Activated CD8-positive, alpha-beta memory T cell treated with anti-CD3 and anti-CD28 coated beads for 4 hours (primary cell): ENCODE results near the gene ILKAP.

ENCODE experiments used
- DNase-seq, 2 donors: peaks; one replicate each; pipeline ENCODE4 v3.0.0-alpha.2; 2020; ENCODE audit warnings: low read depth in 2 of 2

ILKAP gene

GRCh38 chr2:238166391-238167343 lies 36.8 kb downstream of the ILKAP start:
- DNase-seq, result no peak

DNA sequence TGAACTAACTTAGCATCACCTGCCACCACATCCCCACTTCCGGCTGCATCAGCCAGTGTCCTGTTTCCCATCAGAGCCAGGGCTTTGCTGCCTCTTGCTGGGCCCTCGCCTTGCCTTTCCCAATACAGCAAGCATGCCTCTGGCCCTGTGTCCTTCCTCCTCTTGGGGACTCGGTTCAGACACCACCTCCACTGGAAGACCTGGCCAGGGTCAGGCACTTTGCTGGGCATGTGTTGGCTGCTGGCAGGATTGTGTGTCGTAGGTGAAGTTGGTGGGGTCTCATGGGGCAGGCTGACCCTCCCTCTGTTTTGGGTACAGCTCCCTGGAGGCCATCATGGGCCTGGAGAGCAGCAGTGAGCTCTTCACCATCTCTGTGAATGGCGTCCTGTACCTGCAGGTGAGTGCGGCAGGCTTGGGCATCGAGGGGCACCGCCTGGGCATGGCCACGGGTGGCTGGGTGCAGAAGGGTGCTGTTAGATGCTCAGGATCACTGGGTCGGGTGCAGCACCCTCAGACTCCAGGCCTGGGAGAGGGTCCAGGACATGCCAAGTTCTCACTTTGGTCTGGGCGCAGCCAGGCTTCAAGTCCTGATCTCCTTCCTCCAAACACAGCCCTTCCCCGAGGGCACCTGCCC lies 38.1 kb downstream of the ILKAP start:
- no peak for DNase-seq

- no peak for DNase-seq
Observed at GRCh38 chr2:238164906-238165287, 38.6 kb downstream of the ILKAP start.

DNA sequence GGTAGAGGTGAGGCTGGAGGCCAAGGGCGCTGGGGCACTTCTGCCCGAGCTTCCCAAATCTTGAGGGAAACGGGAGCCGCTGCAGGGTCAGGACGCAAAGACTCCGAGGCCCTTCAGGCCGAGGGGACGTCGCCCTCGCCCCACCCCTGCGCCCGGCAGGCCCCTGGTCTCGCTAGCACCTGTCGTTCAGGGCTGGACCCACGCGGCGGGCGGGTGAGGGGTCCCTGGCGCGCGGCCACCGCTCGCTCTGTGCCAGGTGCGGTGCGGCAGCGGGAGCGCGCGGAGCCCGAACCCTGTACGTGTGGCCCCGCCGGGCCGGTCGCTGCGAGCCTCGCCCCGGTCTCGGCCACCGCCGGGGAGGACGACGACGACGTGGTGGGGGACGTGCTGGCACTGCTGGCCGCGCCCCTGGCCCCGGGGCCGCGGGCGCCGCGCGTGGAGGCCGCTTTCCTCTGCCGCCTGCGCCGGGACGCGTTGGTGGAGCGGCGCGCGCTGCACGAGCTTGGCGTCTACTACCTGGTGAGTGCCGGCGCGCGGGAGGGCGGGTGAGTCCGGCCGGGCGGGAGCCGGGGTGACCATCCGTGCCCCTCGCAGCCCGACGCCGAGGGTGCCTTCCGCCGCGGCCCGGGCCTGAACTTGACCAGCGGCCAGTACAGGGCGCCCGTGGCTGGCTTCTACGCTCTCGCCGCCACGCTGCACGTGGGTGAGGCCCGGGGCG lies 39.9 kb downstream of the ILKAP start:
- DNase-seq, result no peak

GRCh38 chr2:238162846-238163441 lies 40.6 kb downstream of the ILKAP start:
- no peak for DNase-seq

DNA sequence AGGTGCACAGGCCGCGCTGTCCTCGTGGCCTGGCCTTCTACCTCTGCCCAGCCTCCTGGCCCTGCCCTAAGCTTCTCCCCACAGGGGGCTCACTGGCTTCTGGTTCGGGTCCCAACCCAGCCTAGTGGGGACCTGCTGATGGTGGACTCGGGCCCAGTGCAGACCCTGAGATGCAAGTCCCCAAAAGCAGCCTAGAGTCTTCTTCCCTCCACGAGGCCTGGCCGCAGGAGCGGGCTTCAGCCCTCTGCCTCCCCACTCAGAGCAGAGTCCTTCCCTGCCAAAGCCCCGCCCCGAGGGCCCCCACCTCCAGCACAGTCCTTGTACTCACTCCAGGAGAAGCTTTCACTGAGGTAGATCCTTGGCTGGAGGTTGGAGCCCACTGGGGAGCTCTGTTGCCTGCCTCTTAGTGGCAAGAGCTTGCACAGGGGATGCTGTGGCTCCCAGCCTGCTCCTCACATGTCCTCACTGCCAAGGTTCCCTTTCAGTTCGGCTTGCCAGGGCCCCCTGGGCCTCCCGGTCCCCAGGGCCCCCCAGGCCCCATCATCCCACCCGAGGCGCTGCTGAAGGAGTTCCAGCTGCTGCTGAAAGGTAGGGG lies 41.1 kb downstream of the ILKAP start:
- no peak for DNase-seq

DNA sequence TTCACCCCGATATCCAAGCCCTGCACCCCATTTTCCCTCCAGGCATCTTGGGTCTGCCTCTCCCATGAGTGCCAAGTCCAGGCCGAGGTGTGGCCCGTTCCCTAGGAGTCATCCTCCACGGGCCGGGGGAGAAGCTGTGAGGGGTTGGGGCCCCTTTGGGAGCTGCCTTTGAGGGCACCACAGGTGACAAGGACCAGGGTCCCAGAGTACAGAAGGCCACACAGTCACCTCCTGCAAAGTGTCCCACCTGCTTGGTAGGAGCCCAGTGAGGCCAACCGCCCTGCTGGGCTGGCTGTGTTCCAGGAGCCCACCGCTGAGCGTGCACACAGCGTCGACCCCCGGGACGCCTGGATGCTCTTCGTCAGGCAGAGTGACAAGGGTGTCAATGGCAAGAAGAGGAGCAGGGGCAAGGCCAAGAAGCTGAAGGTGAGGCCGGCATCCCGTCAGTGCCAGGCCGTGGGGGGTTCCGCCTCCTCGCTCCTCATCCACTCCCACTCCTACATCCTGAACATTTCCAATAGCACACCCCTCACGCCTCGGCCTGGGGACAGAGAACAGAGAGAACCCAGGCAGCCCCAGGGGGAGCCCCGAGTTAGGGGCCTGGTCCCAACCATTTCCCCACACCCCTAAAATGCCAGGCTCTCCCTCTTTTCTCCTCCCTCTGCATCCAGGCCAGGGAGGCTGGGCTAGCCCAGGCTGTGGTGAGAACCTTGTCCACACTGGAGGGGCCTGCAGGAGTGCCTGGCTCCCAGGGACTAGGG lies 42.0 kb downstream of the ILKAP start:
- DNase-seq, result no peak

DNA sequence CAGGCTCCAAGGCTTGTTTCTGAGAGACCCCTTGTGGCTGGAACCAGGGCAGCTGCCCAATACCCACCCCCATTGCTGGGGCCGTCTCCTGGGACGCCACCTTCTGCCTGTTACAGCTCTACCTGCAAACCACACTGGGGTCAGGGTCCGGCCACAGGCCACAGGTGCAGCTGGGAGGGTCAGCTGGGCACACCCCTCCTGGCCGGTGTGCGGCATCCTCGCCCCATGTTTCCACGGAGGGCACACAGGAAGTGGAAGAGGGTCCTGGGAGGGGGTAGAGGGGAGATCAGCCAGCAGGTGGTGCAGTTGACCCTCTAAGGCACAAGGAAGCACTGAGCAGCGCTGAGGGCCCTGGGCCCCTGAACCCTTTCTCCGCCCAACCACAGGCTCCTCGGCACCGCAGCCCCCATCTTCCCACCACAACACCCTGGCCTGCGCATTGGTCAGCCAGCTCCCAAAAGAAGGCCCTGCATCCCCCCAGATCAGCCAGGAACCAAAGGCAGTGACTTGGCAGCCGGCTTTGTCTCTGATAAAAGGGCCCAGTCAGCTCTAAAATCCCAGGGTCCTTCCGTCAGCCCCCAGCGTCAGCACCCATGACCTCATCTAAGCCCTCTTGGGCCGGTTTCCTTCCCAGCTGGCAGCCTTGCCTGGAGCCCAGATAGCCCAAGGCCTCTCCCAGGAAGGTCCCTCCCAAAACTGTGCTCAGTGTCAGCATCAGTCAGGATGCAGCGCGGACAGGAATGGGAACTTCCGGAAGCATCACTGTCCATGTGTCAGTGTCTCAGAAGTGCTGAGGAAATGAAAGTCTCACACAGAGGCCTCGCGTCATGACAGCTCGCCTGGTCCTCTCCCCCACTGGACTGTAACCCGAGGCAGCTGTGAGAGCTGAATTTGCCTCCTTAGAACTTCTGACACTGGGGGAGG lies 43.0 kb downstream of the ILKAP start:
- no peak for DNase-seq

DNA sequence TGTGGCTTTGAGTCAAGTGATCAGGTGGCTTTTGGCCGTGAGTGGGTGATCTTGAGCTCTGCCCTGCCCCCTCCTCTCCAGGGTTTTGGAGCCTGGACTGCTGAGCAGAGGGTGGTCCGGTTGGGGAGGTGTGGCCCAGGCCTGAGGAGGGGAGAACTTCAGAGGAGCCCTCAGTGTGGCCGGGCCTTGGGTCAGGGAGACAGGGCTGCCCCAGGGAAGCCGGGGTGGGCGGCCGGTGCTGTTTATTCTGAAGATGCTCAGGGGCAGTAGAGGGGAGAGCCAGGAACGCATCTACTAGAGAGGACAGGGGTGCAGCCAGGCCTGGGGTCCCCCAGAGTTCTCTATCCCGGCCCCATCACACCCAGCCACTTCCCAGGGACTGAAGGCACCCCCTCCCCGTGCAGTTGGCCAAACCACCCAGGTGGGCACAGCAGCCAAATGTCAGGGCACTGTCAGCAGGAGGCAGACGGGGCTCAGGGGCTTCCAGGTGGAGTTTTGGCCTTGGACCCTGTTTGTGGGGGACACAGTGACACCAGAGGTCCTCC lies 43.8 kb downstream of the ILKAP start:
- DNase-seq, result no peak

DNA sequence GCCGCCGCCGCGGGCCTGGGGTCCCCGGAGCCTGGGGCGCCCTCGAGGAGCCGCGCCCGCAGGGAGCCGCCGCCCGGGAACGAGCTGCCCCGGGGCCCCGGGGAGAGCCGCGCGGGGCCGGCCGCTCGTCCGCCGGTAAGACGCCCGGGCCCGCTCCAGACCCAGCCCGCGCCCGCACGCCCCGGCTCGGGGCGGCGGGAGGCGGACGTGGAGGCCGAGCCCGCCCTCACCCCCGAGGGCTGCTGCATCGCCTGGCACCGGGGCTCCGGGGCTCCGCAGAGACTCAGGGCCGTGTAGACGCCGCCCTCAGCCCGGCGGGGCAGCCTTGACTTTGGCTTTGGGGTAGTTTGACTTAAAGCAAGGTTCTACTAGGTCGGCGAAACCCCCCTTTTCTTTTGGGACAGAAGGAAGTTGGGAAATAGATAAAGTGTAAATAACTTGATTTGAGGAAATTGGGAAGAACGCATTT lies 44.4 kb downstream of the ILKAP start:
- no peak for DNase-seq

- peak in 1 of 2 donors; percentile 14 for DNase-seq
Observed at GRCh38 chr2:238158509-238159070, 44.9 kb downstream of the ILKAP start, which contains the start of gene ERFE. Gene ERFE (plus strand): TSS chr2:238158970. CDS start chr2:238159008, 38 bp downstream.

DNA sequence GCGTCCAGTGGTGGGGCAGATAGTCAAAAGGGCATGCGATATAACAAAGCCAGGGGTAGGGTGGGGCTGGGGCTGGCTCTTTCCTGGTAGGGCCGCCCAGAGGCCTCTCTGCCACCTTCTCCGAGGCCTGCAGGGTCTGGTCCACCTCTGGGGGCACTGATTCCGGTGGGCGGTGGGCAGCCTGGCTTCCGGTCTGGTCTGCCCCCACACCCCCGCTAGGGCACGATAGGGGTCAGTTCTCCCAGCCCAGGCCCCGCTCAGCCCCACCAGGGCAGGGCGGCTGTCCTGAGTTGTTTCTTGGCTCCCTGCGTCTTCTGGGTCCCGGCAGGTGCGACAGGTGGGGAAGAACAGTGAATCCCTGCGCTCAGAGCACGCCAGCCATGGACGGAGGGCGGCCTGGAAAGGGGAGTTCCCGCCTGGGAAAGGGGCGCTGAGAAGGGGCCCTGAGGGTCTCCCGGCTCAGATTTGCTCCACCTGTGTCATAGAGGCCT lies 45.4 kb downstream of the ILKAP start:
- DNase-seq, result no peak

GRCh38 chr2:238157506-238158017 lies 45.9 kb downstream of the ILKAP start:
- DNase-seq, result no peak

DNA sequence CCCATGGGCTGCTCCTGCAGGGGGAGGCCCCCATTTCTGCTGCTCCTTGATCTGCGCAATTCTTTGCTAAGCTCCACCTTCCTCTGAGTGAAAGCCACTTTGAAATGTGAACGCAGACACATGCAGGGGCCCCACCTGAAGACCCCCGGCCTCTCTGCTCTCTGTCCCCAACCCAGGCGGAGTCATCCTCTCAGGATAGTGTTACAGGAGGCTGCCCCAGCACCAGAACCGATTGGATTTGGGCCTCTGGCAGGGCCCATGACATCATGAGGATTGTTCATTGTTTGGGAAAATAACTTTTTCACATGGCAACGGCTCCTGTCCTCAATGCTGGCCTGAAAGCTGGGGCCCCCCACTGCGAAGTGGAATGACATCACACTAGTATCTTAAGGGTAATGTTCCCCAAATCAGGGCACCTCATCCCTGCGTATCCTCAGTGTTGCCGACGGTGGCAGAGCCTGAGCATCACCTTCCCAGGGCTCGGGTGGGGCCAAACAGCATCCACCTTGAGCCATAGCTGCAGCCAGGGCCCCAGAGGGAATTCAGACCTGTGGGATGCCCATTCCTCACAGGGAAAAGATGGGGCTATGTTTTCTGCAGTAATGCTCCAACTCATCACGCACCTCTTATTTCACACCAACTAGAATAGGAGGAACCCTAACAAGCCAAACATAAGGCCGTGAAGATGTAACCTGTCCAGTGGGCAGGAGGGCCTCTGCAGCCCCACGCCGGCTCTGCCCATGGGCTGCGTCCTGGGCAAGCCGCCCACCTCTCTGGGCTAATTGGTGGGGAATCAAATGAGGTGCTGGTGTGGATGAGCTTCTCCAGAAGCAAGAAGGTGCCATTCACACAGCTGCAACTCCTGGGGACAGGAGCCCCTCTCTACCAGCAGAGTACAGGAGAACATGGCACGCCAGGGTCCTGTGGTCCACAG lies 47.5 kb downstream of the ILKAP start:
- no peak for DNase-seq

GRCh38 chr2:238155051-238155760 lies 48.3 kb downstream of the ILKAP start:
- DNase-seq, result no peak

DNA sequence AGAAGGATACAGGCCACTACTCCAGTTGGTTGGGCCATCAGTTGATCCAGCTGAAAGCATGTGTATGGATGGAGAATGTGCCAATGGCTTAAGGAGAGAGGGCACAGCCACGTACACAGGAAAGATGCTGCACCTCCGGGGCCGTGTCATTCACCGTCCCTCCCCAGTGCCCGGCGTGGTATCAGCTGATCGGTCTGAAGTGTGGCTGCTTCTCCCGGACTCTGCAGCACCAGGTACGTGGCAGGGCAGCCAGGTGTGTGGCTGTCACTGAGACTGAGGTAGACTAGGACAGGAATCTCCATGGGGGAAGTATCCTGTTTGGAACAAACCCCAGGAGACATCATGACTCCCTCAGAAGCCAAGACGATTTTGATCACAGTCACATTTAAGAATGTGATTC lies 48.9 kb downstream of the ILKAP start:
- no peak for DNase-seq
